Measurements from ENCODE around the gene VOPP1.
A peak's percentile ranks its signal among the peaks of the same experiment; 100 is the strongest.

VOPP1 gene

DNA sequence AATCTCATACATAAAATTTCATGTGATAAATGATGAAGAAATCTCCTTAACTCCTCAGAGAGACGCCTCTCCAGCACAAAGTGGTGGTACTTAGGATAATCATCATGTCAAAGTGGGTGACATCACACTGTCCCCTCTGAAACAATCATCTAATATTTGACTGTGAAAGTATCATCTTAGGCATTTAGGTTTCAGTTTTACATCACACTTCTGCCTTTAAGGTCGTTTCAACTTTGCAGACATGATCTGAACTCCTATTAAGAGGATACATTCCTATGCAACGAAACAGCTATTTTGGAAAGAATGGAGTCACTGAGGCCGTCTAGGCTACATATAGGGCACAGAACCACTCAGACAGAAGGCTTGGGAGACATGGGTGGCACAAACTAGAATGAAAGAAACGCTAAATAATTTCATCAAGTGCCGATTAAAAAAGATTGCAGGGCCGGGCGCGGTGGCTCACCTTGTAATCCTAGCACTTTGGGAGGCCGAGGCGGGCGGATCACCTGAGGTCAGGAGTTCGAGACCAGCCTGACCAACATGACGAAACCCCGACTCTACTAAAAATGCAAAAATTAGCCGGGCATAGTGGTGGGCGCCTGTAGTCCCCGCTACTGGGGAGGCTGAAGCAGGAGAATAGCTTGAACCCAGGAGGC lies 2.0 kb downstream of the VOPP1 start:
- peak overlapping the region; percentile 84 for H3K4me3 ChIP-seq (ENCODE audit: low read depth, low read length)
- no peak for DNase-seq (ENCODE audit: low read depth)

DNA sequence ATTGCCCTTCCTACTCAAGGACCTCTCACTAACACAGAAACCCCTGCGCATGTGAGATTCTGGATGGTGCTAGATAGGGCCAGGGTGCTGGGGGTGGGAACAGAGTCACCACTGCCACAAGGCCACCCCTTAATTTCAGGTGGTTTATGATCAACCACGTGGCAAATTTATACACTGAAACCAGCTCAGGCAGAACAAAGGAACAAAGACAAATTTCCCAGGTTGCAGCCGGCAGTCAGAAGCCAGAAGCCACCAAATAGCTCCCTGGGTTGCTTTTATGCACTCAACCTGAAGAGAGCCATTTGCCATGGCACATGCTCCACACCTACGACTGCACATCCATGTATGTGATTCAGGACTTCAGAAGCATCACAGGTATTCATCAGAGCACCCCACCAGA lies 2.5 kb downstream of the VOPP1 start:
- no peak overlapping the region for H3K4me3 ChIP-seq (ENCODE audit: low read depth, low read length)
- no peak for DNase-seq (ENCODE audit: low read depth)
- TF ChIP-seq CTCF (conservative IDR thresholded peaks at IDR 0.05; ENCODE audit: low read depth, low read length) = no peak

More for the DNA sequence above, 2.0 kb downstream of the VOPP1 start:
- TF ChIP-seq CTCF (conservative IDR thresholded peaks at IDR 0.05; ENCODE audit: low read depth, low read length) = no peak

DNA sequence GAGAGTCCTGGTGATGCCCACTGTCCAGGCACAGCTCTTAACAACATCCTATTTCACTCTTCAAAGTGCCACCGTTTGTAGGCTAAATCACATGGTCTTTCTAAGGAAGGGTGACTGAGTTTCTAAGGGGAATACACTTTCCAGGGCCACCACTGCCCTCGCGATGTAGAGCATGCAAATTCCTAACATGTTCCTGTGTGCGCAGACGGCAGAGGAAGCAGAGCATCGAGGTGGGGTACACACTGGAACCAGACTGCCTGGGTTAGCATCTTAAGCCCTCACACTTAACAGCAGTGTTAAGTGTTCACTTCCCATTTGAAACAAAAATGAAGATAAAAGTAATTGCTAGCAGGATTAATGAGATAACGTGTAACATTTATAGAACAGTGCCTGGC lies 3.0 kb downstream of the VOPP1 start:
- H3K4me3 ChIP-seq (ENCODE audit: low read depth, low read length) = no peak overlapping the region
- no peak for TF ChIP-seq CTCF (conservative IDR thresholded peaks at IDR 0.05; ENCODE audit: low read depth, low read length)
- DNase-seq (ENCODE audit: low read depth) = no peak

DNA sequence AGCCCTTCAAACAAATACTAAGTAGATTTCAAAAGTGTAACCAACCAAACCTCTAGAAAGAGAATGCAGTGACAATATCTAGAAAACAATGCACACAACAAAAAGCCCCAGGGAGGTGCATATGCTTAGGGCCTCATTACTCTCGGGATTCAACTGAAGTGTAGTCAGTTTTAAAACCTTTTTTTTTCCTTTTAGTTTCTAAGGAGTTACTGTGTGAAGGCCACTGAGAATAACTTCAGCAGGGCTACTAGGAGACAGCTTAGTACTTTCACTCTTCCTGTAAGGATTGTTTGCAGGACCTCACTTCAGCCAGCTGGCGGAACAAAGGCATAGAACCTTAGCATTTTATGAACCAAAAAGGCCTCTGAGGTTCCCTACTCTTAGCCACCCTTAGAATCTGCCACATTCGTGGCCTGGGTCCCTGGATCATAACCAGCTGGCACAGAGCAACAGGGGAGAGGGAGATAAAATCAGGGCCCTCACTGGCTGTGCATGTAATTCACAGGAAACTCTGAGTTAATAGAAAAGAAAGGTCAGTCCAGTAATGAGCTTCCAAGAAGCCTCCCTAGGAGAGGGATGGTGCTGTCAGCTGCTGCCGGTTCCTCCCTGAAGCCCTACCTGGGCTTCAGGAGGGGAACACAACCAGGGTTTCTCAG lies 3.6 kb downstream of the VOPP1 start:
- H3K4me3 ChIP-seq (ENCODE audit: low read depth, low read length) = no peak overlapping the region
- peak; percentile 61 for DNase-seq (ENCODE audit: low read depth)
- TF ChIP-seq CTCF (conservative IDR thresholded peaks at IDR 0.05; ENCODE audit: low read depth, low read length) = peak; percentile 38

- no peak for DNase-seq (ENCODE audit: low read depth)
- no peak overlapping the region for H3K4me3 ChIP-seq (ENCODE audit: low read depth, low read length)
- TF ChIP-seq CTCF (conservative IDR thresholded peaks at IDR 0.05; ENCODE audit: low read depth, low read length) = no peak
Observed at GRCh38 chr7:55567571-55567970, 4.7 kb downstream of the VOPP1 start.

- no peak for TF ChIP-seq CTCF (conservative IDR thresholded peaks at IDR 0.05; ENCODE audit: low read depth, low read length)
- no peak for DNase-seq (ENCODE audit: low read depth)
- H3K4me3 ChIP-seq (ENCODE audit: low read depth, low read length) = no peak overlapping the region
Observed at GRCh38 chr7:55565681-55566080, 6.6 kb downstream of the VOPP1 start.

Data from choroid plexus epithelial cell (primary cell).